Muscle of leg (tissue), 11 donors: ENCODE data around the gene USP40. TPM values are rescaled to one million over a fixed set of nuclear protein-coding genes. Genes with fewer than 3 reads are reported as not detected.

Experiments
- DNase-seq: peaks from one replicate; pipeline ENCODE4 v3.0.0; 2013
- H3K27ac ChIP-seq: one replicate; pipeline ENCODE4 v1.5.1; 2013; ENCODE audit warnings: mild to moderate bottlenecking, low read length, control low read depth
- H3K27me3 ChIP-seq: one replicate; pipeline ENCODE4 v1.6.1; 2013; ENCODE audit warnings: low read length; ENCODE audit not compliant: control insufficient read depth, insufficient read depth
- H3K36me3 ChIP-seq: one replicate; pipeline ENCODE4 v1.6.1; 2013; ENCODE audit warnings: low read length; ENCODE audit not compliant: control insufficient read depth, insufficient read depth
- H3K4me1 ChIP-seq: one replicate; pipeline ENCODE4 v1.6.1; 2013; ENCODE audit warnings: low read length; ENCODE audit not compliant: control insufficient read depth, insufficient read depth
- H3K4me3 ChIP-seq: one replicate; pipeline ENCODE4 v1.5.1; 2013; ENCODE audit warnings: low read length, control low read depth
- H3K9me3 ChIP-seq: replicated peaks from 2 replicates; pipeline ENCODE4 v1.6.1; 2013; ENCODE audit warnings: low read depth, low read length; ENCODE audit not compliant: control insufficient read depth
- WGBS: methylation state at CpG from one replicate; pipeline ENCODE4 v1.1.5; 2013; ENCODE audit warnings: missing lambda C conversion rate; ENCODE audit not compliant: insufficient coverage; 5-methylcytosine and 5-hydroxymethylcytosine counted together
- polyA plus RNA-seq, 8 donors: library from polyadenylated mRNA; unstranded; fragments of 120-200 nt; gene quantifications; one replicate each; pipeline versions ENCODE4 v1.2.1 to v1.2.3, GENCODE V29; 2013; ENCODE audit warnings: inconsistent platforms in 1 of 8, low replicate concordance in 1 of 8; ENCODE audit not compliant: insufficient read length in 8 of 8, insufficient read depth in 1 of 8
- total RNA-seq: library from RNA; stranded (reverse); fragments of 120-200 nt; gene quantifications from one replicate; pipeline ENCODE4 v1.2.4, GENCODE V29; 2013

Gene USP40
- total and polyA plus RNA-seq, 9 donors, result 18.0 to 30.2 (median 22.5) TPM

- no peak for DNase-seq
- Histone ChIP-seq H3K9me3 (no peaks in the 10 kb centered on the region), H3K27ac (no peak overlapping the region), H3K4me1 (no peaks in the 10 kb centered on the region), H3K36me3 (peaks cover 58% of the 10 kb centered on the region), H3K27me3 (no peaks in the 10 kb centered on the region), H3K4me3 (no peak overlapping the region)
- WGBS, result 83% methylated on average over 7 of the region's 15 CpGs
Measured at GRCh38 chr2:233438573-233439147, 127.9 kb downstream of the USP40 start.

DNA sequence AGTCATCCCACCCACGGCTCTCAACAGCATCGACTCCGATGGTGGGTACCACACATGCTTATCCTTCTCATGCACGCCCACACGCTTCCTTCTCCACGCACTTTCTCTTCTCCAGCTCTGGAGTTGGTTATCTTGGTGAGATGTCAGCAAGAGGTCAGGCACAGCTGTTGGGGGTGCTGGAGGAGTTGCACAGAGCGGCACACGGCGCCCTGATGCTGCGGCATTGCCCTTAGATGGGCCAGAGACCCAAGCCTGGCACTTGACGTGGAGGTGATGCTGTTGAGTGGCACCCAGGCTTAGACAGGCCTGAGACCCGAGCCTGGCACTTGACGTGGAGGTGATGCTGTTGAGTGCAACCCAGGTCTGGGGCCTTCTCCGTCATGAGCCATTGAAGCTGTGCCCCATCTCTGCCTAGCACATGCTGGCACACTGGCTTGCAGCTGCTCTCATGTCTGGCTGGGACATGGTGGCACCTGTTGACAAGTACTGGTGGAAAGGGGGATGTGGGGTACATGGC is 129.1 kb downstream of the USP40 start:
- no peaks in the 10 kb centered on the region for H3K4me1 ChIP-seq
- no peaks in the 10 kb centered on the region for H3K9me3 ChIP-seq
- no peaks in the 10 kb centered on the region for H3K27me3 ChIP-seq
- no peak overlapping the region for H3K4me3 ChIP-seq
- peaks cover 55% of the 10 kb centered on the region for H3K36me3 ChIP-seq
- WGBS, result 94% methylated on average over 10 of the region's 14 CpGs
- no peak for DNase-seq
- no peak overlapping the region for H3K27ac ChIP-seq

DNA sequence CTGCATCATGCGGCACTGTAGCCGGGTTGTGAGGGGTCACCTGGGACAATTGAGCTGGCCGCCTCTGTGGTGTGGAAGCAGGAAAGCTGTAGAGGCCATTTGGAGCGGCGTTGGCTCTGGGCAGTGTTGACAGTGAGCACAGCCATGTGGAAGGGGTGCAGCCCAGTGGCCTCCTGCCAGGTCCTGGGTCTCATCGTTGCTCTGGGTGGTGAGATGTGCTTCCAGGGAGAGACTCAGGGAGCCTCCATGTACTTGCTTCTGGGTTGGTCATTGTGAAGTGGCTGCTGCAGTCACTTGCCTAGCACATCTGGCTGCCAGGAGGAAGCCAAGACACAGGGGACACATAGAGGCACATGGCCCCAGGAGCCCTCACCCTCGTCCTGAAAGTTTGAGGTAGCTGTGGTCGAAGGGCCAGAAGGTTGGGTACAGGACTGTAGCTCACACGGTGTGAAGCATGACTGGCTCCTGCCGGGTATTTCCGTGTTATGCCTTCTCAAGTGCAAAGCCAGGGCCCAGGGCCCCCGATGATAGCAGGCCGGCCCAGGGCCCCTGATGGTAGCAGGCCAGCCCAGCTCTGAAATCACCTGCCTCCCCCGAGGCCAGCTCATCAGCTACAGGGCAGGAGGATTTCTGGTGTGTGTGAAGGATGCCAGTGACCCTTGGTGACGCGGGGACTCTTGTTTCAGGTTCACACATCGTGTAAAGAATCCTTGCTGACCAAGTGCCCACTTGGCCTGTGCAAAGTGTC is 129.7 kb downstream of the USP40 start:
- no peaks in the 10 kb centered on the region for H3K9me3 ChIP-seq
- WGBS, result 89% methylated on average over 14 of the region's 17 CpGs
- H3K36me3 ChIP-seq, result peaks cover 53% of the 10 kb centered on the region
- no peaks in the 10 kb centered on the region for H3K27me3 ChIP-seq
- no peak overlapping the region for H3K27ac ChIP-seq
- no peak for DNase-seq
- no peaks in the 10 kb centered on the region for H3K4me1 ChIP-seq
- H3K4me3 ChIP-seq, result no peak overlapping the region

DNA sequence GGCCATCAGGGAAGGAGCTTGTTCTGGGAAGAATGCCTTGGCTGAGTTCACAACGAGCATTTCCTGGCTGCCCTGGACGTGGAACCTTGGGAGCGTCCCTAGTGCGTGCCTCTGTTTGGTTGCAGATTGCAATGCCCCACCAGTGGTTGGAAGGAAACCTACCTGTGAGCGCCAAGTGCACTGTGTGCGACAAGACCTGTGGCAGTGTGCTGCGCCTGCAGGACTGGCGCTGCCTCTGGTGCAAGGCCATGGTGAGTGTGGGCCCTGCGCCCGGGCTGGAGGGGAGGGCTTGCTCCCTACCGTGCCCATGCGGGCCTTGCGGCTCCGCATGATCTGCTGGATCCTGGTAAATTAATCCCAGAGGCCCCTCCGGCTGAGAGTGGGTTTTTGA is 130.4 kb downstream of the USP40 start:
- Histone ChIP-seq H3K4me1 (no peaks in the 10 kb centered on the region), H3K9me3 (no peaks in the 10 kb centered on the region), H3K36me3 (peaks cover 52% of the 10 kb centered on the region), H3K27ac (no peak overlapping the region), H3K27me3 (no peaks in the 10 kb centered on the region), H3K4me3 (no peak overlapping the region)
- 91% methylated on average over 13 of the region's 15 CpGs for WGBS
- no peak for DNase-seq

DNA sequence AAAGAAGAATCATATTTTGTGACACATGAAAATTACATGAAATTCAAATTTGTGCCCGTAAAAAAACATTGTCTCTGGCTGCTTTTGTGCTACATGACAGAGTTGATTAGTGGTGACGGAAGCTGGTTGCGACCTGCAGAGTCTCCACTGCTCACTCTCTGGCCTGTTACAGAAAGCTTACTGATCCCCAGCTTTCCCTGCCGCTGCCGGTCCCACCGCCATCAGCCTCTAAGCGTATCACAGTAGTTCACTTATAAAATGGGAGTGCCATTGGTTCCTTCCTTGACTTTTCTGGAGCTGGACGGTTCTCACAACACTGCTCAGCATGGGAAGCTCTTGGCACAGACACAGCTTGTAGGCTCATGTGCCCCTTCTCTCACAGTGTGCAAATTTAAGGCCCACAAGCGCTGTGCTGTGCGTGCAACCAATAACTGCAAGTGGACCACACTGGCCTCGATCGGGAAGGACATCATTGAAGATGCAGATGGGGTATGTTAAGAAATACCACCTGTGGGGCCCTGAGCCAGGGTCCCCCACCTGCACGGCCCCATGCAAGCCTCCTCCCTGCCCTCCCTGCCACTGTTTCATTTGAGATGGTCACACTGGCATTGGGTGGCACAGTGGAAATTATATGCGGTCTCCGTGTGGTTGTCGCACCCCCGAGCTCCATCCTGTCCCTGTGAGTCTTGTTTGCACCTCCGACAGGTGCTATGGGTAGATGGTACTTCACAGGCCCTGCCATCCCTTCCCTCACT is 131.0 kb downstream of the USP40 start:
- Histone ChIP-seq H3K4me1 (no peaks in the 10 kb centered on the region), H3K27me3 (no peaks in the 10 kb centered on the region), H3K9me3 (no peaks in the 10 kb centered on the region), H3K4me3 (no peak overlapping the region), H3K36me3 (peaks cover 52% of the 10 kb centered on the region), H3K27ac (no peak overlapping the region)
- 90% methylated on average over 10 of the region's 18 CpGs for WGBS
- DNase-seq, result no peak

- Histone ChIP-seq H3K27ac (no peak overlapping the region), H3K4me1 (no peaks in the 10 kb centered on the region)
Measured at GRCh38 chr2:233434666-233435330, 131.8 kb downstream of the USP40 start.

DNA sequence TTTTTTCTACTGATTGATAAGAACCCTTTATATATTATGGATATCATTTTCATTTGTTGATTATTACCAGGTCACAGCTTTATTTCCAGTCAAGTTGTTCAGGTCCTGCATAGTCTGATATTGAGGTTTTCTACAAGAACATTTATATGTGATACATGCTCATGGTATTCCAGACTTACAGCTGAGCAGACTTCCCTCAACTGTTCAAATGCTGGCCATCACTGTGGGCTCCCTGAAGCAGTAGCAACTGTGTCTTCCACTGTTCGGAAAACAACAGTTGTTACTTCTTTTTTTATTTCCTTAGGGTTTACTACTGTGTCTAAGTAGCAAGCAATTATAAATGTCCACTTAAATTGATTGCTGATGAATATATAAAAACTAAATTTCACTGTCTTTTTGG is 132.8 kb downstream of the USP40 start:
- WGBS, result no CpG with 5 or more reads among the region's 1 CpG
- peaks cover 10% of the 10 kb centered on the region for H3K4me1 ChIP-seq
- no peak for DNase-seq
- H3K27me3 ChIP-seq, result no peaks in the 10 kb centered on the region
- H3K4me3 ChIP-seq, result no peak overlapping the region
- H3K9me3 ChIP-seq, result no peaks in the 10 kb centered on the region
- peaks cover 35% of the 10 kb centered on the region for H3K36me3 ChIP-seq
- no peak overlapping the region for H3K27ac ChIP-seq

More at GRCh38 chr2:233434666-233435330, 131.8 kb downstream of the USP40 start:
- H3K36me3 ChIP-seq, result peaks cover 45% of the 10 kb centered on the region
- no peak overlapping the region for H3K4me3 ChIP-seq
- H3K27me3 ChIP-seq, result no peaks in the 10 kb centered on the region
- 89% methylated on average over 15 of the region's 18 CpGs for WGBS
- DNase-seq, result no peak
- H3K9me3 ChIP-seq, result no peaks in the 10 kb centered on the region

DNA sequence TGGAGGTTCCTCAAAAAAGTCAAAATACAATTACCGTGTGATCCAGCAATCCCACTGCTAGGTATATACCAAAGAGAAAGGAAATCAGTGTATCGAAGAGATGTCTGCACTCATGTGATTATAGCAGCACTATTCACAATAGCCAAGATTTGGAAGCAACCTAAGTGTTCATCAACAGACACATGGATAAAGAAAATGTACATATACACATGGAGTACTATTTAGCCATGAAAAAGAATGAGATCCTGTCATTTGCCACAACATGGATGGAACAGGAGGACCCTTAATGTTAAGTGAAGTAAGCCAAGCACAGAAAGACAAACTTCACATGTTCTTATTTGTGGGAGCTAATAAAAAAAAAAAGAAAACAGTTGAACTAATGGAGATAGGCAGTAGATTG is 133.6 kb downstream of the USP40 start:
- DNase-seq, result no peak
- Histone ChIP-seq H3K27me3 (no peaks in the 10 kb centered on the region), H3K4me3 (no peak overlapping the region), H3K9me3 (no peaks in the 10 kb centered on the region), H3K36me3 (peaks cover 29% of the 10 kb centered on the region), H3K4me1 (peaks cover 16% of the 10 kb centered on the region), H3K27ac (no peak overlapping the region)
- WGBS, result no CpG with 5 or more reads among the region's 2 CpGs

DNA sequence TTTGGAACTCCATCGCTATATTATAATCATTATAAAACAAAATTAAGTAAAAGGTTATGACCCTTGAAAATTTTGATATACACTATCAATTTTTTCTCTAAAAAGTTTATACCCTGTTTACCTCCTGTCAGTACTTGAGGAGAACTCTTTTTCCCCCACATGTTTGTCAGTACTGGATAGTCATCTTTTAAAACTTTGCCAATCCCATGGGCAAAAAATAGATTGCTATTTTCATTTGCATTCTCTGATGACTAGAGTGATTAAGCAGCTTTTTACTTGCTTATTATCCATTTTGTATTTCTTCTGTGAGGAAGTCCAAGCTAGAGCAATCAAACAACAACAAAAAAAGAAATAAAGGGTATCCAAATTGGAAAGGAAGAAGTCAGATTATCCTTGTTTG is 135.9 kb downstream of the USP40 start:
- H3K36me3 ChIP-seq, result peaks cover 6% of the 10 kb centered on the region
- no peak overlapping the region for H3K27ac ChIP-seq
- H3K4me3 ChIP-seq, result no peak overlapping the region
- H3K27me3 ChIP-seq, result no peaks in the 10 kb centered on the region
- DNase-seq, result no peak
- no CpG with 5 or more reads among the region's 1 CpG for WGBS
- H3K9me3 ChIP-seq, result peaks cover 7% of the 10 kb centered on the region
- H3K4me1 ChIP-seq, result peaks cover 18% of the 10 kb centered on the region

DNA sequence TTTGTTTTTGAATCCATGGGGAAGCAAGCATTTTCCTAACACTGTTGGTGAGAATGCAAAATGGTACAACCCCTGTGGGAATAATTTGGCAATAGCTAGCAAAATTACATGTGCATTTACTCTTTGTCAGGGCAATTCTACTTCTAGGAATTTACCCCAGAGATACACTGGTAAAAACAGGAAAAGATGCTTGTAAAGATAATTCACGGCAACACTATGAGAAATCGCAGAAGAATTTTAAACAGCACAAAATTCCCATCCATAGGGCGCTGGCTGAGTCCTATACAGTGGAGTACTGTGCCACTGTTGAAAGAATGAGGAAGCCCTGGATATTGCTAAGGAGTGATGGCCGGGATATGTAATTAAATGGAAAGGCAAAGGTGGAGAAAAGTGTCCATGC is 136.5 kb downstream of the USP40 start:
- Histone ChIP-seq H3K36me3 (peaks cover 3% of the 10 kb centered on the region), H3K9me3 (peaks cover 7% of the 10 kb centered on the region), H3K4me1 (peaks cover 18% of the 10 kb centered on the region), H3K4me3 (no peak overlapping the region), H3K27me3 (no peaks in the 10 kb centered on the region), H3K27ac (peak overlapping the region; percentile 65)
- no peak for DNase-seq
- 50% methylated on average over 1 of the region's 4 CpGs for WGBS
